PC-9 (cell line): Measurements from ENCODE around the gene PKN3.

Source experiments
- CTCF ChIP-seq: fragments of 200-600 bp; sonication (generic); conservative IDR thresholded peaks from 2 replicates; pipeline ENCODE4 v1.6.1; 2017; ENCODE audit warnings: mixed run types, antibody characterized with exemption, mild to moderate bottlenecking, moderate library complexity
- EZH2 ChIP-seq: fragments of 200-600 bp; sonication (generic); IDR thresholded peaks from 2 replicates; pipeline ENCODE4 v1.8.0; 2017; ENCODE audit warnings: antibody characterized with exemption, low read depth

- TF ChIP-seq CTCF (no peak), EZH2 (no peak)
Observed at GRCh38 chr9:128762671-128763449, 60.6 kb downstream of the PKN3 start.
